OCI-LY1 (cell line): ENCODE data around the gene EIF2B1.

Experiments
- H2AFZ ChIP-seq: fragments of 200-600 bp; sonication (generic), shearing (Covaris generic); 2 replicates; pipeline ENCODE4 v1.6.0; 2014; ENCODE audit warnings: antibody characterized with exemption, mild to moderate bottlenecking, low read length
- H3F3A ChIP-seq: fragments of 200-600 bp; sonication (generic), shearing (Covaris generic); 2 replicates; pipeline ENCODE4 v1.6.0; 2014; ENCODE audit warnings: mild to moderate bottlenecking, antibody characterized with exemption, low read length, moderate library complexity; ENCODE audit not compliant: insufficient read depth
- H3K27ac ChIP-seq: fragments of 200-600 bp; sonication (generic); 2 replicates; pipeline ENCODE4 v1.5.1; 2014; ENCODE audit warnings: low read length, mixed run types, mild to moderate bottlenecking, low read depth; ENCODE audit not compliant: poor library complexity, severe bottlenecking
- H3K27me3 ChIP-seq: fragments of 200-600 bp; sonication (generic); 2 replicates; pipeline ENCODE4 v1.6.0; 2014; ENCODE audit warnings: antibody characterized with exemption, mild to moderate bottlenecking, low read length, moderate library complexity; ENCODE audit not compliant: insufficient read depth
- H3K36me3 ChIP-seq: fragments of 200-600 bp; sonication (generic); 2 replicates; pipeline ENCODE4 v1.6.1; 2014; ENCODE audit warnings: mild to moderate bottlenecking, antibody characterized with exemption, low read length, moderate library complexity, mixed read lengths; ENCODE audit not compliant: insufficient read depth
- H3K4me1 ChIP-seq: fragments of 200-600 bp; sonication (generic); 2 replicates; pipeline ENCODE4 v1.5.1; 2014; ENCODE audit warnings: mild to moderate bottlenecking, low read length, moderate library complexity; ENCODE audit not compliant: insufficient read depth, severe bottlenecking
- H3K4me2 ChIP-seq: fragments of 200-600 bp; sonication (generic), shearing (Covaris generic); 2 replicates; pipeline ENCODE4 v1.6.1; 2014; ENCODE audit warnings: low read length
- H3K4me3 ChIP-seq: fragments of 200-600 bp; sonication (generic); 2 replicates; pipeline ENCODE4 v1.5.1; 2014; ENCODE audit warnings: low read length, low read depth, mild to moderate bottlenecking, mixed read lengths; ENCODE audit not compliant: poor library complexity, severe bottlenecking
- H3K79me2 ChIP-seq: fragments of 200-600 bp; shearing (Covaris generic); 2 replicates; pipeline ENCODE4 v1.6.1; 2016; ENCODE audit warnings: mixed run types, low read length, mixed read lengths; ENCODE audit not compliant: insufficient read depth
- H3K9ac ChIP-seq: fragments of 200-600 bp; sonication (generic), shearing (Covaris generic); 2 replicates; pipeline ENCODE4 v1.6.1; 2014; ENCODE audit warnings: mild to moderate bottlenecking, low read length, mixed read lengths
- H3K9me2 ChIP-seq: fragments of 200-600 bp; sonication (generic), shearing (Covaris generic); 2 replicates; pipeline ENCODE4 v1.6.1; 2014; ENCODE audit warnings: low read depth, mild to moderate bottlenecking, low read length, mixed read lengths
- H3K9me3 ChIP-seq: fragments of 200-600 bp; shearing (Covaris generic); 2 replicates; pipeline ENCODE4 v1.6.1; 2014; ENCODE audit warnings: low read length, mixed read lengths
- H4K20me1 ChIP-seq: fragments of 200-600 bp; sonication (generic), shearing (Covaris generic); 2 replicates; pipeline ENCODE4 v1.6.0; 2016; ENCODE audit warnings: mild to moderate bottlenecking, low read length; ENCODE audit not compliant: insufficient read depth
- CTCF ChIP-seq: fragments of 200-600 bp; sonication (generic), shearing (Covaris generic); IDR thresholded peaks from 2 replicates; pipeline ENCODE4 v1.5.1; 2017; ENCODE audit warnings: mild to moderate bottlenecking, antibody characterized with exemption, low read length, moderate library complexity, mixed read lengths
- EZH2 ChIP-seq: fragments of 200-600 bp; sonication (generic), shearing (Covaris generic); IDR thresholded peaks from 2 replicates; pipeline ENCODE4 v1.8.0; 2017; ENCODE audit warnings: borderline replicate concordance, mixed run types, mild to moderate bottlenecking, antibody characterized with exemption, low read length, moderate library complexity, mixed read lengths

Gene EIF2B1

GRCh38 chr12:123576611-123577010, 56.9 kb downstream of the EIF2B1 start:
- peaks cover 4% of the 10 kb centered on the region; the same call in 1 of the 2 replicates for H3K9me3 ChIP-seq
- no peaks in the 10 kb centered on the region for H3F3A ChIP-seq
- H3K27ac ChIP-seq: no peak overlapping the region
- H3K27me3 ChIP-seq: no peaks in the 10 kb centered on the region; the same call in 1 of the 2 replicates
- no peak overlapping the region for H3K4me3 ChIP-seq
- H3K9me2 ChIP-seq: no peaks in the 10 kb centered on the region
- TF ChIP-seq CTCF (no peak), EZH2 (no peak)
- H2AFZ ChIP-seq: no peak overlapping the region
- no peaks in the 10 kb centered on the region for H4K20me1 ChIP-seq
- H3K79me2 ChIP-seq: no peaks in the 10 kb centered on the region
- H3K4me2 ChIP-seq: no peak overlapping the region
- no peaks in the 10 kb centered on the region for H3K4me1 ChIP-seq
- H3K36me3 ChIP-seq: no peaks in the 10 kb centered on the region; the same call in 1 of the 2 replicates
- H3K9ac ChIP-seq: no peak overlapping the region

GRCh38 chr12:123573870-123574269, 59.6 kb downstream of the EIF2B1 start:
- Histone ChIP-seq H4K20me1 (no peaks in the 10 kb centered on the region), H3K9me3 (peaks cover 4% of the 10 kb centered on the region; the same call in 1 of the 2 replicates), H3K9ac (no peak overlapping the region), H3K4me3 (no peak overlapping the region), H3K27me3 (no peaks in the 10 kb centered on the region; the same call in 1 of the 2 replicates), H3K4me1 (no peaks in the 10 kb centered on the region), H3K4me2 (no peak overlapping the region), H3K36me3 (no peaks in the 10 kb centered on the region; the same call in 1 of the 2 replicates), H3K9me2 (no peaks in the 10 kb centered on the region), H2AFZ (no peak overlapping the region), H3K27ac (no peak overlapping the region), H3K79me2 (no peaks in the 10 kb centered on the region), H3F3A (no peaks in the 10 kb centered on the region)
- TF ChIP-seq CTCF: no peak
- TF ChIP-seq EZH2: no peak

- Histone ChIP-seq H3K4me2 (no peak overlapping the region), H3K4me3 (no peak overlapping the region), H3K4me1 (no peaks in the 10 kb centered on the region), H3K9me3 (peaks cover 4% of the 10 kb centered on the region; the same call in 1 of the 2 replicates), H3K9me2 (no peaks in the 10 kb centered on the region), H3K27me3 (no peaks in the 10 kb centered on the region; the same call in 1 of the 2 replicates), H4K20me1 (no peaks in the 10 kb centered on the region), H2AFZ (no peak overlapping the region), H3F3A (no peaks in the 10 kb centered on the region), H3K36me3 (no peaks in the 10 kb centered on the region; the same call in 1 of the 2 replicates), H3K79me2 (no peaks in the 10 kb centered on the region), H3K9ac (no peak overlapping the region), H3K27ac (no peak overlapping the region)
- TF ChIP-seq EZH2: no peak
- no peak for TF ChIP-seq CTCF
Measured at GRCh38 chr12:123572391-123572790, 61.1 kb downstream of the EIF2B1 start.
